C4-2B (cell line): ENCODE results near the gene CLNS1A.

Source experiments
- CTCF ChIP-seq: fragments of 450-650 bp; conservative IDR thresholded peaks from 2 replicates; pipeline ENCODE4 v1.5.1; 2017; ENCODE audit warnings: mild to moderate bottlenecking
- ZFX ChIP-seq: fragments of 450-650 bp; IDR thresholded peaks from 2 replicates; pipeline ENCODE4 v1.6.1; 2017

- TF ChIP-seq CTCF = no peak
- no peak for TF ChIP-seq ZFX
Measured at GRCh38 chr11:77598195-77598594, 39.4 kb downstream of the CLNS1A start.
